Effector CD4-positive, alpha-beta T cell (primary cell): ENCODE results near the gene ZNF280A. TPM values are rescaled to one million over a fixed set of nuclear protein-coding genes. Genes with fewer than 3 reads are reported as not detected.

Experiments
- DNase-seq: peaks from one replicate; pipeline ENCODE4 v3.0.0-alpha.2; 2020
- total RNA-seq: gene quantifications from one replicate; lab custom pipeline; 2026; lab: John Stamatoyannopoulos, UW

The ZNF280A gene
- not detected for total RNA-seq

DNA sequence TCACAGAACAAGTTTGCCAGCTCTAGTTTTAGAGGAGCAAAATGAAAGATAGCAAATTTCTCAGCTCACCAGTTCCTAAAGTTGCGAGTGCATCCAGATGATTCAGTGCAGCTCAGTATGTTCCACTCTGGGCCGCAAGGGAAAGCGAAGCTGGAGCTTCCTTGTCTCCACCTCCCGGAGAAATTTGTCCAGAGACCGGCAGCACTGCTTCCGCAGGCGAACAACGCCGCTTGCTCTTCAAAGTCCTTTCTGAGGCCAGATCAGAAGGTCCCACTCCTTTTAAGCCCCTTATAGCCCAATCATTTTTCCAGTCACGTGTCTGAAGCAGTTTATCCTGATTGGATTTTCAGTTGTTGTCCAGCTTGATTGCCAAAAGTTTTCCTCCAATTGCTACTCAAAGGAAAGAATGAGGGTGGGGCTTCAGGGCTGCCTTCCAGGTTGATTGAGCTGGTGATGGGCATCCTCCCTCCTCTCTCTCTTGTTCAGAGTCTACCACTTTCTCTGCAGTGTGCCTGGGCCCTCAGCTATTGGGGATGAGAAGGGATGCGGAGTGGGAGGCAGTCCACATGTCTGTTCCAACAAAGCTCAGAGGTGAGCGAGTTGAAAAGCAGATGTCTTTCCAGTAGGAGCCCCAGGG, at the start of gene ZNF280A:
ZNF280A (minus strand) TSS at position 251 of the 637 bp plus-strand sequence. CDS start 4,640 bp downstream, outside the sequence.
- no peak for DNase-seq

- DNase-seq, result no peak
Measured at GRCh38 chr22:22569218-22569617, 49.1 kb upstream of the ZNF280A start.

GRCh38 chr22:22565981-22566380, 45.9 kb upstream of the ZNF280A start:
- DNase-seq, result no peak

DNA sequence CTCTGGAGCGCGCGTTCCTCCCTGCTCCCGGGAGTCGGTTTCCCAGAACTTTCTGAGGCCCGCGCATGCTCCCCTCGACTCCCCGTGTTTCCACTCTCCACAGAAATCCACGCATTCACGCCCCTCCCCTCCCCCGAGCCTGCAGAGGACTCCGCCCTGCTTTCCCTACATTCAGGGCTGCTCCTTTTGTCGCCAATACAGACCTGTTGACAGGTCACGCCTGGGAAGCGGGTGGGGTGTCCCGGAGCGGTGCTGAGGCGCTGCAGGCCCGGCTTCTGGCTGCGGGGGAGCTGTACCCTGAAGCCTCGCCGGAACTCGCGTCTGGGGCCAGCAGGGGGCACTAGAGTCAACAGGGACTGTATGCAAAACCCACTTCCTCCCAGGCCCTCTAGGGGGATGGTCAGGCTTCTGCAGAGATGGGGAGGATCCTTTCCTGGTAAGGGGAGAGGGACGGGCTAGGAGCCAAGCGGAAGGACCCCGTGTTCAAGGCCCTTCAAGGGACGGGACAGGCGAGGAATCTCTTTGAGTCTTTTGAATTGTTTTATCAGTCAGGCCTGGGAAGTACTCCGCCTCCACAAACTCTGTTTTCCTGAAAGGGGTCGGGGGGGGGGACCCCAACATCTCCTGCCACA, 39.0 kb upstream of the ZNF280A start, which contains the start of gene PRAME:
PRAME (minus strand) TSS at position 294 of the 632 bp plus-strand sequence. CDS start 2,433 bp downstream, outside the sequence.
- DNase-seq, result peak; percentile 53

DNA sequence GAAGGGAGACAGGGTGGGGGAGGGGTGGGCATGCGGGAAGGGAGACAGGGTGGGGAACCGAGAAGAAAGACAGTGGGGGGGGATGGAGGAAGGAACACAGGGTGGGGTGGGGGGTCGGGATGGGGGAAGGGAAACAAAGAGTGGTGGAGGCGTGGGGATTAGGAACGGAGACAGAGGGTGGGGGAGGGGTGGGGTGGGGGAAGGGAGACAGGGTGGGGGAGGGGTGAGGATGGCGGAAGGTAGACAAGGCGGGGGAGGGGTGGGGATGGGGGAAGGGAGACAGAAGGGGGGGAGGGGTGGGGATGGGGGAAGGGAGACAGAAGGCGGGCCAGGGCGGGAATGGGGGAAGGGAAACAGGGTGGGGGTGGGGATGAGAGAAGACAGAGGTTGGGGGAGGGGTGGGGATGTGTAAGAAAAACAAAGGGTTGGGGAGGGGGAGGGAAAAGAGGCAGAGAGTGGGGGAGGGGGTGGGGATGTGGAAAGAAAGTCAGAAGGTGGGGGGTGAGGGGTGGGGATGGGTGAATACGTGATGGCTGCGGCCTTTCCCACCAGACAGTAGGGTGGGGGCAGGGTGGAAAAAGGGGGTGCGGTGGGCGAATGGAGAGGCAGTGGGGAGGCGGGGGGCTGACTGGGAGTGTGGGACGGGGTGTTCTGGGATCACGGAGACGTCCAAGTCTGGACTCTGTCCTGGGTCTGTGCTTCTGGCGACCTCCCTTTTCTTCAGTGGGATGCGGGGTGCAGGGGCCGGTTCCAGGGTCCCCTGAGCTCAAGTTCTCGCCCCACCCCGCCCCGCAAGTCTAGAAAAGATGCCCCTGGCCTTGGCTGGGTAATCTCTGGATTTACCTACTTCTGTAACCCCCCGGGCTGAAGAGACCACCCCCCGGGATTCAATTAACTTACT, 38.3 kb upstream of the ZNF280A start:
- no peak for DNase-seq

- DNase-seq, result no peak
Measured at GRCh38 chr22:22556995-22557925, 37.2 kb upstream of the ZNF280A start.

- no peak for DNase-seq
Measured at GRCh38 chr22:22556578-22556977, 36.5 kb upstream of the ZNF280A start.

- no peak for DNase-seq
Measured at GRCh38 chr22:22555596-22555995, 35.5 kb upstream of the ZNF280A start.

DNA sequence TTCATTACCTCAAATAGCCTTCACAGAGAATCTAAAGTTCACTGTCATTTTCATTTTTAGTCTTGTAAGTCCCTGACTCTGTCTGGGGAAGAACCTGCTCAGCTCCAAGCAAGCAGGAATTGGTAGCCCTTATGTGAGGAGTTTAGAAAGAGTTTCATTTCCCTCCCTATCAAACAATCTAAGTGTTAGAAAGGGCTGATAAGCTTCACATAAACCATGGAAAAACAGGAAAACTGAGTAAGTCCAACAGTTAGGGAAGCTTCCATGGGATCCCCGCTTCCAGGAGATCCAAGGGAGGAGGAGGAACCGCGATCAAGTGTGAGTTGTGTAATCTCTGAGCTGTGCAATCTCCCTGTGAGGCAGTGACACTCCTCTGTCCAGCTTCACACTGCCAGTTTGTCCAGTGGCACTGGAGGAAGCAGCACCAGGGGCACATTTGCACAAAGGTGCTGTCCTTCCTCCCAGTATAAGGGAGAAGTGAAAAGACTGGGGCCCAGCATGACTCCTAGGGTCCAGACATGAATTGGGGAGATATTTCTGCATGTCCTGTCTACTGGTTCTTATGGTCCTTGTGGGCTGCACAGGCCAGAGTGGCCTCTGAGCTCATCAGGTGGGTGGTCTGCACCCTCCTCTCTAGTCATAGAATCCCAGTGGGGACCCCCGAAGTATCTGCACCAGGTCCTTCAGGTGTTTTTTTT, 34.7 kb upstream of the ZNF280A start:
- no peak for DNase-seq

DNA sequence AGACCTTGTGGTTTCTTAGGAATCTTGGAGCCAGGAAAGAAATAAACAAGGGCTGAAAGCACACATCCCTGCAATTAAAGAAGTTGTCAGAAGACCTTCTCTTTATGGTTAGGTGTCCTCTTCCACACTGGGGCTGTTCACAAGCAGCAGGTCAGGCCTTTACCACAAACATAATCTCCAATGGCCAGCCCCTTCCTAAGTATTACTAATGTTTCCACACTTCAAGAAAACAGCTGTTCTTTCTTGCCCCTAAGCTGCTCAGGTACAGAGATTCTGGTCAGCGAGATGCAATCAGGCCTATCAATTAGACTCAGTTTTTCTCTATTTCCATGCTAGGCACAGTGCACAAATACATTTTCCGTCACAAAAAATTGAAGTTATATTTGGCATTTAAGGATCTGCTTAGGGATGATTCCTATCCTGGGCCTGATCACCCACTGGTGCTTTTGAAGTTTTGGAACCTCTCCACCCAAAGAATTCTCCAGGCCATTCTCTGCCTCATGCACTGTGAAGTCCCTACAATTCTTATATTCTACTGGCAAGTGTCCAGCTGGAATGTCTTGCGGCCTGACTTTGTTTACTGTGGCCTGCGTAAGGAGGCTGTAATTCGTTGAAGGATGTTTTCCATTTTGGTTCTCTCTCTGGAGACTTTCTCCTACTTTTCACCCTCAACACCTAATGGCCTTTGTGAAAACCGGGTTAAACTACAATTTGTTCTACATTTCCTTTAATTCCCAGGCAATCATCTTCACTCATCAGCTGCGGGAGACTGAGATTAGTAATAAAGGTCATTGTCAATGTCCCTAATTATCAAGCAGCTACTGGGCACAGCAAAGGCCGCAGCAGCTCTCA, 33.9 kb upstream of the ZNF280A start:
- no peak for DNase-seq

GRCh38 chr22:22553141-22553540, 33.1 kb upstream of the ZNF280A start:
- no peak for DNase-seq

GRCh38 chr22:22552630-22553029, 32.6 kb upstream of the ZNF280A start:
- DNase-seq, result no peak

DNA sequence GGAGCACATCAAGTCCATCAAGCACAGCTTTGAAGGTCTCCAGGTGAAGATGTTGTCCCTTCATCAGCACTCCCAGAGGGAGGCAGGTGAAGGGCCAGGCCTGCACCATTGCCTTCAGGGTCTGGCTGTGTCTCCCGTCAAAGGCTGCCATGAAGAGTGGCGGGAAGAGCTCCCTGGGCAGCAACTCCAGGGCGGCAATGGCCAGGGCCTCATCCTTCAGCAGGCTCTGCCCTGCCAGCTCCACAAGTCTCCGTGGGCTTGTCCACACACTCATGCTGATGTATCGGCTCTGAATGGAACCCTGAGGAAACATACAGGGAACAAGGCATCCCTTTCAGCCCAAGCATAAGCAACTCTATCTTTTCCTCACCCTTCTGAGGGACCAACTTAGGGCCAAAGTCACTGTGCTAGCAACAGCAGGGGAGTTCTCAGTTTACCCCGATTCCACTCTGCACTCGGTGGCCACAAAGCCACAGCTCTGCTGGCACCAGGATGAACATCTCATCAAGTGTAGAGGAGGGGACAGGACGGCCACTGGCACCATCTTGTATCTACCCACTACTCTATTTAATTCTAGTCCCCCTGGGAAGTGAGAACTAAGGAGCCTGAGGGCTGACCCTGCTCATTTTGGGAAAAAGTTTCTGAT, 30.8 kb upstream of the ZNF280A start:
- DNase-seq, result no peak

DNA sequence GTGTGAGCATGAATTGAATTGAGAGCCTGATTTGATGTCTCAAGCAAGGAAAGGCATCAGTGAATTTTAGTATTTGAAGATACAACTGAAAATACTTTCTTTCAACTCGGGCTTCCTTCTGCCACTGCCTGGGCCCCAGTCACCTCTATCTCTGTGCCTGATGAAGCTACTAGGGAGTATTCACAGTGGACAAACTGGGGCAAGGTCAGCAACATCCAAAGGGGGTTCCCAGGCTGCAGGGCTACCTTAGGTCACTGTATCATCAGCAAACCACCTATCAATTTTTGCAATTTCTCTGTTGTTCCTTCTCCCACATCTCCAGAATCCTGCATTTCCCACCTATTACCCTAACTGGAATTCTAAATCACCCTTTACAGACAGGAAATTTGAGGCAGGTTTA, 28.8 kb upstream of the ZNF280A start:
- no peak for DNase-seq

DNA sequence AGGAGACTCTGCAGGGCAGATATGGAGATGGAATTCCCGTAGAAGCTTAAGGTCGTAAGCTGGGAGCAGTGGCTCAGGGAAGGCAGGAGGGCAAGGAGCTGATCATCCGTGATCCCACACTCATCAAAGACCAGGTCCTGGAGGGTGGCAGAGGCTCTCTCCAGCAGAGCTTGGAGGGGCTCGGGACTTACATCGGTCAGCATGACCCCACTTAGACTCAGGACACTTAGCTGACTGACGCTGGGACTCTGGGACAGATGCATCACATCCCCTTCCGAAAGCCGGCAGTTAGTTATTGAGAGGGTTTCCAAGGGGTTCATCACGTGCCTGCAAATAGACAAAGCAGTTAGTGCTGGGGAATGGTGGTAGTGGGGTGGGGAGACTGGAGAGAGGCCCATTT, 28.2 kb upstream of the ZNF280A start:
- DNase-seq, result no peak

DNA sequence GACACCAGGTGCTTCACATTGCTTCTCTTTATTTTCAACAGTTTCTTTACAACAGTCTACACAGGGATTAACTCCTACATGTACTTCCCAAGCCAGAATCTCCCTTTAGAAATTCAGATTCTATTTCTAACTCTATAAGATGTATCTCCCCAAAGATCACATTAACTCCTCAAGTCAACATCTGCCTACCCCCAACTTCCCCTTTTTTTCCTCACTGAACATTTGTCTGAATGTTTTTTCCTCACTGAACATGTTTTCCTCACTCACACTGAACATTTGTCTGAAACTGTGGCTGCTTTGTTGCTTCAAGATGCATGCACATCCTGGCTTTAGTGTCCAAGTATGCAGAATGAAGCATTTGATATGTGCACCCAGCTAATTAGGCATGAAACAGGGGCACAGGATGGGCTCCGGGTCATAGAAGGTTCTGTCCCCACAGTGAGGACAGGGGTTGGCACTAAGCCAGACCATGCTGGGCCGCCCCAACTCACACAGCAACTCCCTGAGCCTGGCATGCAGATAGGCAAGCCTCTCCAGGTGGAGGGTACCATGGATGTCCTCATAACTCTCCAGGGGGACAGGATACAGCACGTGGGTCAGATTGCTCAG, 27.7 kb upstream of the ZNF280A start:
- no peak for DNase-seq

DNA sequence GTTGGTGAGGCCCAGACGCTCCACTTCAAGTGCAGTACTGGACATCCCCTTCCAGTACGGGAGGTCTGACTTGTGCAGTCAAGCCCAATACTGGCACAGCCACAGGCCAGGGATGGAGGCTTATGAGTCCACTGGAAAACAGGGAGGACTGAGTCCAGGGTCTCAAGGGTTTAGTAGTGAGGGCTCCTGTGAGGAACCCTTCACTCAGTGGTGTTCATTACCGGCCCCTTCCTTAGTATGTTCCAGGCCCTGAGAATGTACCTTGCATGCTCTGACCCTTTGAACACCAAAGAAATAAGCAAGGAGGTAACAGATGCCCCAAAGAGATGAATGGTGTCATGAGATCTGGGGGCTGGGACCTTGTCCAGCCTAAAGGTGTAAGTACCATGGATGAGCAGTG, 27.2 kb upstream of the ZNF280A start:
- DNase-seq, result no peak

DNA sequence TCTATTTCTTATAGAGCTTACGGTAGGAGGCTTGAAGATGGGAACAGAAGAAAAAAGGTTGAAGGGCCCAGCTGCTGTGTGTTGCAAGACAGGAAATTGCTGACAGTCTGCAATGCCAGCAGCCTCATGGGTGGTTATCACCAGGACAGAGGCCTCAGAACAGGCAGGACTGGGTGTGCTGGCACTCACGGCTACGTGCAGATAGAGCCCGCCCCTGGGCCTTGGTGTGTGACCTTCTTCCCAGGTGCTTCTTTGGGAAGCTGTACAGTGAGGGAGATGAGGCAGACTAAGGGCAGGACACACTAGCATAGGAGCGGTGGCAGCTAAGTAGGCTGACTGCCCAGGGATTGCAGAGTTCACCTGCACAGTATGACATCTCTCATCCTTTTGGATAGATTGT, 26.4 kb upstream of the ZNF280A start:
- DNase-seq, result no peak

GRCh38 chr22:22545084-22545483, 25.0 kb upstream of the ZNF280A start:
- no peak for DNase-seq
